Panc1 (cell line): ENCODE results near the gene DIP2C. TPM values are rescaled to one million over a fixed set of nuclear protein-coding genes. Genes with fewer than 3 reads are reported as not detected.

Experiments used
- ATAC-seq: fragments of 200-7000 bp; cut with Tn5 transposase; 2 replicates; pipeline ENCODE4 v1.9.1; 2020; ENCODE audit warnings: mild to moderate bottlenecking, moderate library complexity
- BruUV-seq: library from RNA; stranded (reverse); fragments of 400-500 nt; replicated peaks from 2 replicates; lab custom pipeline; 2021; lab: Mats Ljungman, UMichigan
- CTCF ChIA-PET: fragments of 300-600 bp; sonication (Branson Sonifier 250); formaldehyde crosslinking; loops from one replicate; lab custom pipeline; 2022; ENCODE audit warnings: antibody characterized with exemption; lab: Charles Lee
- POLR2A ChIA-PET: fragments of 300-600 bp; sonication (Branson Sonifier 250); formaldehyde crosslinking; loops from one replicate; lab custom pipeline; 2022; ENCODE audit warnings: antibody characterized with exemption; lab: Charles Lee
- DNase-seq: peaks from one replicate; pipeline ENCODE4 v3.0.0-alpha.2; 2010; ENCODE audit warnings: low read depth, low spot score
- H3K27ac ChIP-seq: 2 replicates; pipeline ENCODE4 v1.5.1; 2011; ENCODE audit warnings: mild to moderate bottlenecking, low read length, inconsistent platforms
- H3K27me3 ChIP-seq: fragments of 200-500 bp; sonication (Bioruptor generic); 2 replicates; pipeline ENCODE4 v1.6.0; 2014; ENCODE audit warnings: low read length, inconsistent platforms; ENCODE audit not compliant: control insufficient read depth, insufficient read depth
- H3K36me3 ChIP-seq: fragments of 200-500 bp; sonication (Bioruptor generic); 2 replicates; pipeline ENCODE4 v1.5.1; 2014; ENCODE audit warnings: inconsistent platforms, mild to moderate bottlenecking, low read length, moderate library complexity; ENCODE audit not compliant: control insufficient read depth, insufficient read depth
- H3K4me1 ChIP-seq: 2 replicates; pipeline ENCODE4 v1.5.1; 2011; ENCODE audit warnings: inconsistent platforms, mild to moderate bottlenecking, low read length, moderate library complexity; ENCODE audit not compliant: control insufficient read depth, insufficient read depth
- H3K4me3 ChIP-seq, 2 experiments: 2 replicates each; pipeline ENCODE4 v1.5.1; 2011 to 2012; ENCODE audit warnings: low read depth in 2 of 2, low read length in 2 of 2, mild to moderate bottlenecking in 2 of 2, inconsistent platforms in 1 of 2, moderate library complexity in 1 of 2
- H3K9me3 ChIP-seq: fragments of 200-500 bp; sonication (Bioruptor generic); 2 replicates; pipeline ENCODE4 v1.5.1; 2014; ENCODE audit warnings: low read depth, mild to moderate bottlenecking, inconsistent platforms, low read length, moderate library complexity; ENCODE audit not compliant: control insufficient read depth, insufficient read depth
- POLR2AphosphoS5 ChIP-seq: IDR thresholded peaks from 2 replicates; pipeline ENCODE4 v1.6.1; 2012; ENCODE audit warnings: mild to moderate bottlenecking, low read depth, low read length, moderate library complexity
- SIN3A ChIP-seq: IDR thresholded peaks from 2 replicates; pipeline ENCODE4 v1.6.1; 2012; ENCODE audit warnings: low read depth, mild to moderate bottlenecking, low read length, moderate library complexity, borderline replicate concordance; ENCODE audit not compliant: insufficient read depth
- TCF7L2 ChIP-seq: IDR thresholded peaks from 2 replicates; pipeline ENCODE4 v1.6.1; 2011; ENCODE audit warnings: mild to moderate bottlenecking, low read depth, low read length, inconsistent platforms
- in situ Hi-C: cut with HindIII; loops from 2 replicates; pipeline ENCODE4 v1.10.0; 2016; ENCODE audit warnings: low sequenced_read_pairs, low pct_unique_long_range_greater_than_20kb
- intact Hi-C: fragments of 100-400 bp; cut with micrococcal nuclease; formaldehyde crosslinking; loops from one replicate; pipeline ENCODE4 v1.10.0; 2022; ENCODE audit not compliant: unreplicated experiment
- total RNA-seq: library from RNA; stranded (reverse); gene quantifications from one replicate; pipeline ENCODE4 v1.2.1, GENCODE V29; 2021; ENCODE audit not compliant: unreplicated experiment
- TF ChIP-seq, protein P1 (sequence below): fragments of 450-650 bp; IDR thresholded peaks from 2 replicates; pipeline ENCODE4 v1.5.1; 2017; ENCODE audit warnings: mild to moderate bottlenecking
- TF ChIP-seq, protein P2 (sequence below), 2 experiments: IDR thresholded peaks; 2 replicates each; pipeline ENCODE4 v1.6.1; 2011 to 2012; ENCODE audit warnings: low read depth in 2 of 2, control low read depth in 1 of 2, low read length in 1 of 2, mild to moderate bottlenecking in 1 of 2, moderate library complexity in 1 of 2; ENCODE audit not compliant: insufficient read depth in 1 of 2

DIP2C gene
- total RNA-seq, 1 experiment from 2014 or later: 13.2 TPM

DNA sequence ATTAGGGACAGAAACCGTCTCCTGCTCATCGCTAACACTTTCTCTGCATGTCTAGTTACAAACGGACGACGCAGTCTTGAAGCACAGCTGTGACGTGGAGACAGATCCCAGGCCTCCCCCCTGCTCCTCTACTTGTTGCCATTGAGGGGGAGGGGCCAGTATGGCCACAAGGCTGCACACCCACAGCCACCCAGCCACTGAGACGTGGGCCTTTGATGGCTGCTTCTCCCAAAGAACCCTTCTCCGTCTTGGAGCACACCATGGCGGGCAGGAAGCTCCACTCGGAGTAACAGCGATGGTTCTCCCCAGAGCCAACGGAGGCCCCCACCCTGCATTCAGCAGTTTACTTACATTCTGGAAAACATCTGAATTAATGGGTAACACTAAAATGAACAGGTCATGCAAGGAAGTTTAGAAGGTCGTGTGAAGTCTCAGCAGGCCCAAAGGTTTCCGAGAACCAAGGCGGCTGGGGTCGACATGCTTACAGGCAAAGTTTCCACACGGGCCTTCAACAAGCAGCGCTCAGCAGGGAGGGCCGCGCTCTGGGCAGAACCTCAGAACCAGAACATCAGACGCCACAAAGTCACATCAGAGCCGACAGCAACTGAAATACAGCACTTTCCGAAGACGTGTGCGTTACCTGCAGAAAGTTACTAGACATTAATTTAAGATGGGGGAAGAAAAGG, 169.6 kb downstream of the DIP2C start:
- POLR2A ChIA-PET: no interaction called here
- ATAC-seq (no peak), DNase-seq (no peak)
- H3K9me3 ChIP-seq: no peaks in the 10 kb centered on the region
- H3K36me3 ChIP-seq: no peaks in the 10 kb centered on the region
- intact Hi-C loops (loop anchor here (10.0 kb wide), 1 partner anchor 145 kb away; no protein-coding TSS in a partner anchor), in situ Hi-C loops (no loop called here)
- BruUV-seq: no TSS peak
- TF ChIP-seq TCF7L2: no peak
- no peak for TF ChIP-seq SIN3A
- TF ChIP-seq, protein P1, sequence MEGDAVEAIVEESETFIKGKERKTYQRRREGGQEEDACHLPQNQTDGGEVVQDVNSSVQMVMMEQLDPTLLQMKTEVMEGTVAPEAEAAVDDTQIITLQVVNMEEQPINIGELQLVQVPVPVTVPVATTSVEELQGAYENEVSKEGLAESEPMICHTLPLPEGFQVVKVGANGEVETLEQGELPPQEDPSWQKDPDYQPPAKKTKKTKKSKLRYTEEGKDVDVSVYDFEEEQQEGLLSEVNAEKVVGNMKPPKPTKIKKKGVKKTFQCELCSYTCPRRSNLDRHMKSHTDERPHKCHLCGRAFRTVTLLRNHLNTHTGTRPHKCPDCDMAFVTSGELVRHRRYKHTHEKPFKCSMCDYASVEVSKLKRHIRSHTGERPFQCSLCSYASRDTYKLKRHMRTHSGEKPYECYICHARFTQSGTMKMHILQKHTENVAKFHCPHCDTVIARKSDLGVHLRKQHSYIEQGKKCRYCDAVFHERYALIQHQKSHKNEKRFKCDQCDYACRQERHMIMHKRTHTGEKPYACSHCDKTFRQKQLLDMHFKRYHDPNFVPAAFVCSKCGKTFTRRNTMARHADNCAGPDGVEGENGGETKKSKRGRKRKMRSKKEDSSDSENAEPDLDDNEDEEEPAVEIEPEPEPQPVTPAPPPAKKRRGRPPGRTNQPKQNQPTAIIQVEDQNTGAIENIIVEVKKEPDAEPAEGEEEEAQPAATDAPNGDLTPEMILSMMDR: no peak
- no peak for TF ChIP-seq POLR2AphosphoS5
- TF ChIP-seq, protein P2, sequence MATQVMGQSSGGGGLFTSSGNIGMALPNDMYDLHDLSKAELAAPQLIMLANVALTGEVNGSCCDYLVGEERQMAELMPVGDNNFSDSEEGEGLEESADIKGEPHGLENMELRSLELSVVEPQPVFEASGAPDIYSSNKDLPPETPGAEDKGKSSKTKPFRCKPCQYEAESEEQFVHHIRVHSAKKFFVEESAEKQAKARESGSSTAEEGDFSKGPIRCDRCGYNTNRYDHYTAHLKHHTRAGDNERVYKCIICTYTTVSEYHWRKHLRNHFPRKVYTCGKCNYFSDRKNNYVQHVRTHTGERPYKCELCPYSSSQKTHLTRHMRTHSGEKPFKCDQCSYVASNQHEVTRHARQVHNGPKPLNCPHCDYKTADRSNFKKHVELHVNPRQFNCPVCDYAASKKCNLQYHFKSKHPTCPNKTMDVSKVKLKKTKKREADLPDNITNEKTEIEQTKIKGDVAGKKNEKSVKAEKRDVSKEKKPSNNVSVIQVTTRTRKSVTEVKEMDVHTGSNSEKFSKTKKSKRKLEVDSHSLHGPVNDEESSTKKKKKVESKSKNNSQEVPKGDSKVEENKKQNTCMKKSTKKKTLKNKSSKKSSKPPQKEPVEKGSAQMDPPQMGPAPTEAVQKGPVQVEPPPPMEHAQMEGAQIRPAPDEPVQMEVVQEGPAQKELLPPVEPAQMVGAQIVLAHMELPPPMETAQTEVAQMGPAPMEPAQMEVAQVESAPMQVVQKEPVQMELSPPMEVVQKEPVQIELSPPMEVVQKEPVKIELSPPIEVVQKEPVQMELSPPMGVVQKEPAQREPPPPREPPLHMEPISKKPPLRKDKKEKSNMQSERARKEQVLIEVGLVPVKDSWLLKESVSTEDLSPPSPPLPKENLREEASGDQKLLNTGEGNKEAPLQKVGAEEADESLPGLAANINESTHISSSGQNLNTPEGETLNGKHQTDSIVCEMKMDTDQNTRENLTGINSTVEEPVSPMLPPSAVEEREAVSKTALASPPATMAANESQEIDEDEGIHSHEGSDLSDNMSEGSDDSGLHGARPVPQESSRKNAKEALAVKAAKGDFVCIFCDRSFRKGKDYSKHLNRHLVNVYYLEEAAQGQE (IDR thresholded peaks at IDR 0.05; ENCODE audit: insufficient read depth in 1 of 2, low read depth in 2 of 2, low read length in 1 of 2): no peak
- H3K27ac ChIP-seq: no peak overlapping the region
- no peaks in the 10 kb centered on the region for H3K27me3 ChIP-seq
- H3K4me3 ChIP-seq: no peak overlapping the region
- H3K4me1 ChIP-seq: no peaks in the 10 kb centered on the region
- CTCF ChIA-PET: no interaction called here

DNA sequence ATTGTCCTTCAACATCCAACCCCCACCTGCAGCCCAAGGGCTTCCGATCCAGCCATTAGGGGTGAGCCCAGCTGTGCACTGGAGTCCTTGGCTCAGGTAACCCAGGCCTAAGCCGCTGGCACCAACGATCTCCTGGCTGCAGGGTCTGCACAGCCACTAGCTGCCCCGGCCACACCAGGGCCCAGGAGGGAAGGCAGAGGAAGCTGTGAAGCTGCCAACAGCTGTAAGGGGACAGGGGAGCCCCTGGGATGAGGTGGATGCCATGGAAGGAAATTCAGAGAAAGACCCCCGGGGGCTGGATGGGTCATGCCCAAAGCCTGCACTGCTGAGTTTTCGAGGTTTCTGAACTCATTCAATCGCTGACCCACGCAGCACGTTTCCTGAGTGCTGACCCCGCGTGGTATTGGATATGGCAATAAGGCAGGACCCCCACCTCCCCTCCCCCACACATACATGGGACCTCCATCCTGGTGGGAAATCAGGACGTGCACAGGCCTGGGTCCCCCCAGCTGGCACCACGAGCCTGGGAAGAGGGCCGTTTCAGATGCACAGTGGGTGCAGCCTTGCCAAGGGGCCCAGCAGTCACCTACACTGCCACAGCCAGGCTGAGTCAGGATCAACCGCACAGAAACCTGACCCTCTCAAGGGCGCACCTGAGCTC, 170.3 kb downstream of the DIP2C start:
- Histone ChIP-seq H3K27me3 (no peaks in the 10 kb centered on the region), H3K9me3 (no peaks in the 10 kb centered on the region), H3K36me3 (no peaks in the 10 kb centered on the region), H3K4me1 (no peaks in the 10 kb centered on the region), H3K4me3 (no peak overlapping the region), H3K27ac (no peak overlapping the region)
- TF ChIP-seq, protein P2 (IDR thresholded peaks at IDR 0.05; ENCODE audit: insufficient read depth in 1 of 2, low read depth in 2 of 2, low read length in 1 of 2): no peak
- TF ChIP-seq TCF7L2 (no peak), POLR2AphosphoS5 (no peak), SIN3A (no peak)
- TF ChIP-seq, protein P1: no peak
- ATAC-seq (no peak), DNase-seq (no peak)
- CTCF ChIA-PET: no interaction called here
- BruUV-seq: no TSS peak
- in situ Hi-C loops: no loop called here
- POLR2A ChIA-PET: no interaction called here
- intact Hi-C loops: loop anchor here (10.0 kb wide), 1 partner anchor 146 kb away; no protein-coding TSS in a partner anchor
